Lower leg skin (tissue), 4 donors: Measurements from ENCODE around the gene SREK1IP1. TPM values are rescaled to one million over a fixed set of nuclear protein-coding genes. Genes with fewer than 3 reads are reported as not detected.

Experiments
- DNase-seq, 2 donors: peaks; one replicate each; pipeline ENCODE4 v3.0.0-alpha.2; 2019; ENCODE audit warnings: low spot score in 2 of 2
- H3K4me3 ChIP-seq: fragments of 200-600 bp; sonication (generic); 2 replicates; pipeline ENCODE4 v1.5.1; 2017; ENCODE audit warnings: mild to moderate bottlenecking, low read depth; ENCODE audit not compliant: poor library complexity, severe bottlenecking
- POLR2A ChIP-seq, 2 donors: fragments of 450-650 bp; IDR thresholded peaks; one replicate each; pipeline ENCODE4 v1.6.1; 2016 to 2017; ENCODE audit warnings: antibody characterized with exemption in 2 of 2, mild to moderate bottlenecking in 1 of 2, moderate library complexity in 1 of 2
- WGBS, 2 donors: methylation state at CpG; one replicate each; pipeline ENCODE4 v1.1.5; 2018; 5-methylcytosine and 5-hydroxymethylcytosine counted together
- intact Hi-C: fragments of 100-400 bp; cut with DNase I; formaldehyde crosslinking; loops from one replicate; pipeline ENCODE4 v1.15.0; 2023; ENCODE audit warnings: low total_unique reads
- total RNA-seq, 4 donors: library from RNA; depleted of rRNA; stranded (reverse); fragments of >200 nt; gene quantifications; one replicate each; pipeline ENCODE4 v1.1.0, GENCODE V29; 2016
- TF ChIP-seq, protein P1 (sequence below), 3 donors: fragments of 450-650 bp; IDR thresholded peaks; one replicate each; pipeline ENCODE4 v1.5.1; 2016; ENCODE audit warnings: antibody characterized with exemption in 3 of 3, mild to moderate bottlenecking in 3 of 3, moderate library complexity in 2 of 3

SREK1IP1 gene
- total RNA-seq, 4 donors from 2014 or later: 8.7 to 12.7 (median 11.8) TPM

DNA sequence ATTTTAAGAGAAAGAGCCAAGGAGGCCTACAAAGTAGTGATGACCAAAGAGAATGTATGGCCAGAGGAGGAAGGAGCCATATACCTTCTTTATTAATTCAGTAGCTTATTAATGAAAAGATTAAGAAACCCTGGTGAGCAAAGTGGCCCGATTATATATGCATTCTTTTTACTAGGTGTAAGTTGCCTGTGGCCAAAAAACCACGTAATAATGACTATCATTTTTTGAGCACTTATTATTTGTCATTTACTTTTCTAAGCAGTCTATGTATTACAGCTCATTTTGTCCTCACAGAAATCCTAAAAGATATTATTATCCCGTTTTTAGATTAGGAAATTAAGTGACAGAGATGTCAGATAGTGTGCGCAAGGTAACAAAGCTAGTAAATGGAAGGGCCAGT lies 3.2 kb upstream of the SREK1IP1 start:
- TF ChIP-seq POLR2A (IDR thresholded peaks at IDR 0.05): no peak
- TF ChIP-seq, protein P1, sequence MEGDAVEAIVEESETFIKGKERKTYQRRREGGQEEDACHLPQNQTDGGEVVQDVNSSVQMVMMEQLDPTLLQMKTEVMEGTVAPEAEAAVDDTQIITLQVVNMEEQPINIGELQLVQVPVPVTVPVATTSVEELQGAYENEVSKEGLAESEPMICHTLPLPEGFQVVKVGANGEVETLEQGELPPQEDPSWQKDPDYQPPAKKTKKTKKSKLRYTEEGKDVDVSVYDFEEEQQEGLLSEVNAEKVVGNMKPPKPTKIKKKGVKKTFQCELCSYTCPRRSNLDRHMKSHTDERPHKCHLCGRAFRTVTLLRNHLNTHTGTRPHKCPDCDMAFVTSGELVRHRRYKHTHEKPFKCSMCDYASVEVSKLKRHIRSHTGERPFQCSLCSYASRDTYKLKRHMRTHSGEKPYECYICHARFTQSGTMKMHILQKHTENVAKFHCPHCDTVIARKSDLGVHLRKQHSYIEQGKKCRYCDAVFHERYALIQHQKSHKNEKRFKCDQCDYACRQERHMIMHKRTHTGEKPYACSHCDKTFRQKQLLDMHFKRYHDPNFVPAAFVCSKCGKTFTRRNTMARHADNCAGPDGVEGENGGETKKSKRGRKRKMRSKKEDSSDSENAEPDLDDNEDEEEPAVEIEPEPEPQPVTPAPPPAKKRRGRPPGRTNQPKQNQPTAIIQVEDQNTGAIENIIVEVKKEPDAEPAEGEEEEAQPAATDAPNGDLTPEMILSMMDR (IDR thresholded peaks at IDR 0.05): no peak
- intact Hi-C loops: no loop called here
- H3K4me3 ChIP-seq: no peak overlapping the region
- 74% methylated on average over 4 of the region's 4 CpGs for WGBS, 2 donors
- no peak for DNase-seq

- intact Hi-C loops: no loop called here
- TF ChIP-seq POLR2A (IDR thresholded peaks at IDR 0.05): no peak
- TF ChIP-seq, protein P1 (IDR thresholded peaks at IDR 0.05): no peak
- no peak overlapping the region for H3K4me3 ChIP-seq
- no peak for DNase-seq
Observed at GRCh38 chr5:64769855-64770254, 1.4 kb upstream of the SREK1IP1 start.

- TF ChIP-seq, protein P1 (IDR thresholded peaks at IDR 0.05): no peak
- no peak for TF ChIP-seq POLR2A (IDR thresholded peaks at IDR 0.05)
- intact Hi-C loops: no loop called here
- WGBS, 2 donors: 0% methylated on average over 10 of the region's 10 CpGs
- DNase-seq: no peak
- peak overlapping the region; percentile 71 for H3K4me3 ChIP-seq
Observed at GRCh38 chr5:64767959-64768357, 533 bp downstream of the SREK1IP1 start.

GRCh38 chr5:64766941-64767340 lies 1.6 kb downstream of the SREK1IP1 start:
- H3K4me3 ChIP-seq: no peak overlapping the region
- WGBS, 2 donors: 62 to 79% methylated on average over 2 of the region's 2 CpGs
- TF ChIP-seq, protein P1 (IDR thresholded peaks at IDR 0.05): no peak
- TF ChIP-seq POLR2A (IDR thresholded peaks at IDR 0.05): no peak
- intact Hi-C loops: no loop called here
- no peak for DNase-seq

GRCh38 chr5:64765804-64766504 lies 2.5 kb downstream of the SREK1IP1 start:
- intact Hi-C loops: no loop called here
- WGBS, 2 donors: 96% methylated on average over 2 of the region's 2 CpGs
- TF ChIP-seq, protein P1 (IDR thresholded peaks at IDR 0.05): no peak
- no peak for TF ChIP-seq POLR2A (IDR thresholded peaks at IDR 0.05)
- DNase-seq: no peak
- no peak overlapping the region for H3K4me3 ChIP-seq
